IMR-90 (cell line): ENCODE measurements around the gene F10. TPM values are rescaled to one million over a fixed set of nuclear protein-coding genes. Genes with fewer than 3 reads are reported as not detected.

Experiments
- ATAC-seq: fragments of 200-7000 bp; cut with Tn5 transposase; 2 replicates; pipeline ENCODE4 v1.9.1; 2020; ENCODE audit warnings: low read depth, mild to moderate bottlenecking, moderate library complexity
- BruUV-seq: library from RNA; stranded (reverse); fragments of 400-500 nt; replicated peaks from 2 replicates; lab custom pipeline; 2021; lab: Mats Ljungman, UMichigan
- CTCF ChIA-PET: fragments of 300-600 bp; formaldehyde crosslinking; extraction: SDS; loops from one replicate; lab custom pipeline; 2021; ENCODE audit warnings: antibody characterized with exemption; lab: Yijun Ruan, JAX
- POLR2A ChIA-PET: fragments of 300-600 bp; sonication (Branson Sonifier 250); formaldehyde crosslinking; loops from one replicate; lab custom pipeline; 2022; ENCODE audit warnings: antibody characterized with exemption; ENCODE audit not compliant: unreplicated experiment; lab: Charles Lee
- DNase-seq: peaks from one replicate; pipeline ENCODE4 v3.0.0; 2013
- H2AFZ ChIP-seq: replicated peaks from 2 replicates; pipeline ENCODE3; 2013; ENCODE audit warnings: low read length, mild to moderate bottlenecking; ENCODE audit not compliant: poor library complexity
- H2AK5ac ChIP-seq: 2 replicates; pipeline ENCODE4 v1.6.1; 2013; ENCODE audit warnings: low read depth, low read length, inconsistent platforms
- H2AK9ac ChIP-seq: replicated peaks from 2 replicates; pipeline ENCODE3; 2013; ENCODE audit warnings: mild to moderate bottlenecking, low read depth, low read length, moderate library complexity; ENCODE audit not compliant: poor library complexity
- H2BK120ac ChIP-seq: 2 replicates; pipeline ENCODE4 v1.6.1; 2013; ENCODE audit warnings: low read depth, low read length, inconsistent platforms
- H2BK15ac ChIP-seq: 3 replicates; pipeline ENCODE4 v1.6.1; 2013; ENCODE audit warnings: low read depth, low read length, inconsistent platforms
- H2BK20ac ChIP-seq: 2 replicates; pipeline ENCODE4 v1.6.1; 2013; ENCODE audit warnings: low read depth, mild to moderate bottlenecking, inconsistent platforms, low read length, moderate library complexity
- H2BK5ac ChIP-seq: 2 replicates; pipeline ENCODE4 v1.6.1; 2013; ENCODE audit warnings: mild to moderate bottlenecking, low read depth, low read length, inconsistent platforms; ENCODE audit not compliant: poor library complexity, severe bottlenecking
- H3K14ac ChIP-seq: replicated peaks from 2 replicates; pipeline ENCODE4 v1.6.1; 2013; ENCODE audit warnings: low read depth, low read length, inconsistent platforms
- H3K18ac ChIP-seq: 2 replicates; pipeline ENCODE4 v1.6.1; 2013; ENCODE audit warnings: low read depth, low read length, control low read depth
- H3K23ac ChIP-seq: 2 replicates; pipeline ENCODE4 v1.6.1; 2013; ENCODE audit warnings: low read depth, low read length, inconsistent platforms
- H3K27ac ChIP-seq: 2 replicates; pipeline ENCODE4 v1.5.1; 2013; ENCODE audit warnings: mild to moderate bottlenecking, control low read depth, low read length; ENCODE audit not compliant: insufficient read depth
- H3K27me3 ChIP-seq: 2 replicates; pipeline ENCODE4 v1.6.1; 2013; ENCODE audit warnings: low read length; ENCODE audit not compliant: control insufficient read depth, insufficient read depth
- H3K36me3 ChIP-seq: 2 replicates; pipeline ENCODE4 v1.6.1; 2013; ENCODE audit warnings: low read length, mixed read lengths; ENCODE audit not compliant: control insufficient read depth, insufficient read depth
- H3K4ac ChIP-seq: 2 replicates; pipeline ENCODE4 v1.6.1; 2013; ENCODE audit warnings: low read depth, low read length, inconsistent platforms
- H3K4me1 ChIP-seq: 2 replicates; pipeline ENCODE4 v1.6.1; 2013; ENCODE audit warnings: low read length, mixed read lengths; ENCODE audit not compliant: control insufficient read depth, insufficient read depth
- H3K4me2 ChIP-seq: 2 replicates; pipeline ENCODE4 v1.6.1; 2013; ENCODE audit warnings: low read depth, mild to moderate bottlenecking, control low read depth, low read length, moderate library complexity
- H3K4me3 ChIP-seq: 2 replicates; pipeline ENCODE4 v1.5.1; 2013; ENCODE audit warnings: low read depth, mild to moderate bottlenecking, control low read depth, low read length, moderate library complexity; ENCODE audit not compliant: insufficient read depth
- H3K56ac ChIP-seq: 2 replicates; pipeline ENCODE4 v1.6.1; 2013; ENCODE audit warnings: low read length, inconsistent platforms; ENCODE audit not compliant: insufficient read depth; ENCODE audit errors: extremely low read depth
- H3K79me1 ChIP-seq, 2 experiments: 2 replicates each; pipeline ENCODE4 v1.6.1; 2013; ENCODE audit warnings: low read length in 2 of 2, inconsistent platforms in 1 of 2, low read depth in 1 of 2
- H3K9ac ChIP-seq: 2 replicates; pipeline ENCODE4 v1.6.1; 2013; ENCODE audit warnings: low read depth, low read length, control low read depth
- H3K9me1 ChIP-seq: 2 replicates; pipeline ENCODE4 v1.6.1; 2013; ENCODE audit warnings: low read length, inconsistent platforms; ENCODE audit not compliant: insufficient read depth
- H3K9me3 ChIP-seq: 2 replicates; pipeline ENCODE4 v1.6.1; 2013; ENCODE audit warnings: low read length; ENCODE audit not compliant: control insufficient read depth, insufficient read depth
- H4K20me1 ChIP-seq: 2 replicates; pipeline ENCODE4 v1.6.1; 2013; ENCODE audit warnings: low read length, inconsistent platforms; ENCODE audit not compliant: insufficient read depth
- H4K5ac ChIP-seq: 2 replicates; pipeline ENCODE4 v1.6.1; 2013; ENCODE audit warnings: mild to moderate bottlenecking, low read depth, low read length, control low read depth
- H4K8ac ChIP-seq, 2 experiments: 2 replicates each; pipeline ENCODE4 v1.6.1; 2013; ENCODE audit warnings: low read depth in 2 of 2, low read length in 2 of 2, control low read depth in 1 of 2, inconsistent platforms in 1 of 2
- H4K91ac ChIP-seq: 2 replicates; pipeline ENCODE4 v1.6.1; 2013; ENCODE audit warnings: low read depth, low read length, inconsistent platforms; ENCODE audit not compliant: insufficient read depth
- BHLHE40 ChIP-seq: fragments of 150-350 bp; IDR thresholded peaks from 2 replicates; pipeline ENCODE4 v1.6.1; 2016; ENCODE audit warnings: mild to moderate bottlenecking, low read depth, low read length
- CHD1 ChIP-seq: IDR thresholded peaks from 2 replicates; pipeline ENCODE4 v1.6.1; 2012; ENCODE audit warnings: low read depth, low read length, improper control_type of control experiment
- ELK1 ChIP-seq: fragments of 150-350 bp; IDR thresholded peaks from 2 replicates; pipeline ENCODE4 v1.6.1; 2016; ENCODE audit warnings: low read depth, mild to moderate bottlenecking, low read length, moderate library complexity, borderline replicate concordance
- POLR2A ChIP-seq: IDR thresholded peaks from 2 replicates; pipeline ENCODE4 v1.6.1; 2012; ENCODE audit warnings: mild to moderate bottlenecking, low read depth, low read length
- RAD21 ChIP-seq: IDR thresholded peaks from 2 replicates; pipeline ENCODE4 v1.6.1; 2012; ENCODE audit warnings: low read length, improper control_type of control experiment
- RCOR1 ChIP-seq: IDR thresholded peaks from 2 replicates; pipeline ENCODE4 v1.6.1; 2012; ENCODE audit warnings: mild to moderate bottlenecking, low read length, improper control_type of control experiment; ENCODE audit not compliant: insufficient replicate concordance
- SMC3 ChIP-seq: fragments of 150-350 bp; IDR thresholded peaks from 2 replicates; pipeline ENCODE4 v1.6.1; 2016; ENCODE audit warnings: low read depth, mild to moderate bottlenecking, antibody characterized with exemption, low read length, moderate library complexity
- WGBS, 2 experiments: methylation state at CpG; one replicate each; pipeline versions ENCODE4 v1.1.5 to v1.1.7; 2013; ENCODE audit warnings: missing lambda C conversion rate in 2 of 2; ENCODE audit not compliant: insufficient read length in 1 of 2; ENCODE audit errors: extremely low coverage in 2 of 2; 5-methylcytosine and 5-hydroxymethylcytosine counted together
- dilution Hi-C: fragments of 300-500 bp; cut with HindIII; formaldehyde crosslinking; loops from one replicate; pipeline ENCODE4 v1.14.3; 2018; ENCODE audit warnings: low sequenced_read_pairs; ENCODE audit not compliant: unreplicated experiment
- in situ Hi-C: fragments of 300-500 bp; cut with MboI; formaldehyde crosslinking; loops from 3 replicates; pipeline ENCODE4 v1.14.3; 2019; ENCODE audit warnings: low sequenced_read_pairs, inconsistent platforms, mixed read lengths
- intact Hi-C: fragments of 100-400 bp; cut with micrococcal nuclease; formaldehyde crosslinking; loops from 2 replicates; pipeline ENCODE4 v1.10.0; 2022
- polyA plus RNA-seq, 3 experiments: library from polyadenylated mRNA; depleted of rRNA; stranded (reverse); fragments of >200 nt; gene quantifications; 2 replicates each; pipeline ENCODE4 v1.2.3, GENCODE V29; 2012; ENCODE audit warnings: low replicate concordance in 1 of 3
- total RNA-seq: library from RNA; depleted of rRNA; stranded (reverse); fragments of >200 nt; gene quantifications from 2 replicates; pipeline ENCODE4 v1.2.3, GENCODE V29; 2012

The F10 gene
- total and polyA plus RNA-seq, 2 of the 4 experiments (the other 2 are of a cell fraction): 9.1 to 19.5 TPM

- peaks cover 3% of the 10 kb centered on the region for H3K27me3 ChIP-seq
- no peak for TF ChIP-seq ELK1
- no peak for TF ChIP-seq POLR2A
- no peak for TF ChIP-seq RCOR1
- TF ChIP-seq BHLHE40: no peak
- no peak for TF ChIP-seq CHD1
- no peak for TF ChIP-seq SMC3
- TF ChIP-seq RAD21: no peak
- no peak overlapping the region for H3K27ac ChIP-seq
- 89% methylated on average over 39 of the region's 42 CpGs; no CpG with 5 or more reads in 1 of the 2 experiments for WGBS, 2 experiments
- DNase-seq (no peak), ATAC-seq (no peak)
- H2BK20ac ChIP-seq: no peak overlapping the region
- no peaks in the 10 kb centered on the region for H3K79me1 ChIP-seq
- H3K4me1 ChIP-seq: peaks cover 6% of the 10 kb centered on the region; the same call in 1 of the 2 replicates
- in situ Hi-C loops (no loop called here), dilution Hi-C loops (no loop called here), intact Hi-C loops (no loop called here)
- no peaks in the 10 kb centered on the region for H4K20me1 ChIP-seq
- no peak overlapping the region for H2BK15ac ChIP-seq
- H3K36me3 ChIP-seq: no peaks in the 10 kb centered on the region
- no TSS peak for BruUV-seq
- H2BK5ac ChIP-seq: no peak overlapping the region
- no peak overlapping the region for H3K18ac ChIP-seq
- H2BK120ac ChIP-seq: no peak overlapping the region
- no peak overlapping the region for H2AFZ ChIP-seq
- H3K9me1 ChIP-seq: peaks cover 11% of the 10 kb centered on the region; the same call in 1 of the 2 replicates
- H3K14ac ChIP-seq: no peak overlapping the region
- no peak overlapping the region for H3K56ac ChIP-seq
- no peak overlapping the region for H3K23ac ChIP-seq
- no peak overlapping the region for H3K9ac ChIP-seq
- no peak overlapping the region for H4K5ac ChIP-seq
- ChIA-PET POLR2A (no interaction called here), CTCF (no interaction called here)
- H4K8ac ChIP-seq: no peak overlapping the region
- H2AK5ac ChIP-seq: no peak overlapping the region
- no peak overlapping the region for H3K4me3 ChIP-seq
- H3K9me3 ChIP-seq: no peaks in the 10 kb centered on the region; the same call in 1 of the 2 replicates
- H4K91ac ChIP-seq: no peak overlapping the region
- H3K4ac ChIP-seq: no peak overlapping the region
- no peak overlapping the region for H3K4me2 ChIP-seq
- H2AK9ac ChIP-seq: no peak overlapping the region
Measured at GRCh38 chr13:113118261-113119021, 4.2 kb upstream of the F10 start.
